ENCODE results near the gene DNMT3L. TPM values are rescaled to one million over a fixed set of nuclear protein-coding genes. Genes with fewer than 3 reads are reported as not detected.

DNMT3L gene
- total RNA-seq, 1 experiment from 2014 or later = not detected

DNA sequence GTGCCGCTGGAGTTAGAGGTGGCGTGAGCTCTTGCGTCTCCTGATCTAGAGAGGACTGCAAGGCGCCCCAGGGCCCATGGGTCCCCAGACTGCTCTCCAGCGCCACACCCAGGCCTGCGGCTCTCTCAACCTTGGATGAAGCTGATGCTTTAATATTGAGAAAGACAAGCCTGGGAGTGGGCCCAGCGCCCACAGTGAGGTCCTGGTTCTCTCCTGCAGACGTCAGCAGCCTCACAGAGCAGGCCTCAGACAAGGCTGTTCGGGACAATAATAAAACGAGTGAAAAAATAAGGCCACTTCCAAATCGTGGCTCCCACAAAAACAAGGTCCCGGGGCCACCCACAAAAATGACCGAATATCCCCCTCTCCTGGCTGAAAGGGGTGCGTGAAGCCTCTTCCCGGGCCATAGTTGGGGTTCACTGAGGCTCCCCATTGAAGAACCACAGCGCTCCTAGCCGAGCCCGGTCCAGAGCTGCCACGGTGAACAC is 6.0 kb upstream of the DNMT3L start:
- no peaks in the 10 kb centered on the region for H3K36me3 Mint-ChIP-seq
- DNase-seq (ENCODE audit: low spot score) (peak; percentile 66), ATAC-seq (peak; percentile 76)
- peaks cover 4% of the 10 kb centered on the region for H3K4me1 Mint-ChIP-seq
- H3K9me3 Mint-ChIP-seq = no peaks in the 10 kb centered on the region
- ChIA-PET CTCF (interaction anchor here (0.6 to 1.4 kb wide), 7 partner anchors 13 to 1088 kb away, joined by 3 to 12 read pairs (median 3); no protein-coding TSS in a partner anchor), POLR2A (interaction anchor here (0.7 kb wide), 1 partner anchor 1640 kb away, joined by 3 read pairs; no protein-coding TSS in a partner anchor)
- H3K27ac Mint-ChIP-seq = no peak overlapping the region
- H3K27me3 Mint-ChIP-seq (ENCODE audit: low read depth) = no peaks in the 10 kb centered on the region
- H3K4me3 Mint-ChIP-seq = no peak overlapping the region
- TF ChIP-seq CREB1 (CRISPR knock-in tag; IDR thresholded peaks at IDR 0.05) (no peak), NR3C1 (CRISPR knock-in tag; conservative IDR thresholded peaks at IDR 0.05; ENCODE audit: low read depth) (no peak), RORB (CRISPR knock-in tag; IDR thresholded peaks at IDR 0.05) (no peak)
- TF ChIP-seq, protein P1, sequence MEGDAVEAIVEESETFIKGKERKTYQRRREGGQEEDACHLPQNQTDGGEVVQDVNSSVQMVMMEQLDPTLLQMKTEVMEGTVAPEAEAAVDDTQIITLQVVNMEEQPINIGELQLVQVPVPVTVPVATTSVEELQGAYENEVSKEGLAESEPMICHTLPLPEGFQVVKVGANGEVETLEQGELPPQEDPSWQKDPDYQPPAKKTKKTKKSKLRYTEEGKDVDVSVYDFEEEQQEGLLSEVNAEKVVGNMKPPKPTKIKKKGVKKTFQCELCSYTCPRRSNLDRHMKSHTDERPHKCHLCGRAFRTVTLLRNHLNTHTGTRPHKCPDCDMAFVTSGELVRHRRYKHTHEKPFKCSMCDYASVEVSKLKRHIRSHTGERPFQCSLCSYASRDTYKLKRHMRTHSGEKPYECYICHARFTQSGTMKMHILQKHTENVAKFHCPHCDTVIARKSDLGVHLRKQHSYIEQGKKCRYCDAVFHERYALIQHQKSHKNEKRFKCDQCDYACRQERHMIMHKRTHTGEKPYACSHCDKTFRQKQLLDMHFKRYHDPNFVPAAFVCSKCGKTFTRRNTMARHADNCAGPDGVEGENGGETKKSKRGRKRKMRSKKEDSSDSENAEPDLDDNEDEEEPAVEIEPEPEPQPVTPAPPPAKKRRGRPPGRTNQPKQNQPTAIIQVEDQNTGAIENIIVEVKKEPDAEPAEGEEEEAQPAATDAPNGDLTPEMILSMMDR (IDR thresholded peaks at IDR 0.05) = 0 out of 2 replicates have a peak, but pooled peaks have one; percentile 13

DNA sequence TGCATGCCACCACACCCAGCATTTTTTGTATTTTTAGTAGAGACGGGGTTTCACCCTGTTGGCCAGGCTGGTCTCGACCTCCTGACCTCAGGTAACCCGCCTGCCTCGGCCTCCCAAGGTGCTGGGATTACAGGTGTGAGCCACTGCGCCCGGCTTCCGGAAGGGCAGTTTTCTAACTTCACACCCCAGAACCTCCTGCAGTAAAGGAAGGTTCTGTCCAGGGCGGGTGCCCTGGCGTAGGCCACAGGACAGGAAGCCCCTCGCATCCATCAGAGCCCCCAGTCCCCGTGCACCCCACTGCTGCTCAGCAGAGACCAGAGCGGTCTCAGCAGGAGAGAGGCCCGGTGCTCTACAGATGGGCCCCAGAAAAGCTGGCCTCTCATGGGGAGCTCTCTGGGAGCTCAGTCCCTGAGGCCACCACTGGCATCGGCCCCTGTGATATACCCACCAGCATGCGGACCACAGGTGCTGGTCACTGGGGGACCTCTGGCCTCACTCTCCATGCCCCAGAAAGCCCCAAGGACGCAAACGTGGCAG is 4.1 kb upstream of the DNMT3L start:
- Mint-ChIP-seq H3K27me3 (ENCODE audit: low read depth) (no peaks in the 10 kb centered on the region), H3K9me3 (no peaks in the 10 kb centered on the region), H3K4me1 (peaks cover 4% of the 10 kb centered on the region), H3K4me3 (no peak overlapping the region), H3K36me3 (no peaks in the 10 kb centered on the region), H3K27ac (no peak overlapping the region)
- ATAC-seq (no peak), DNase-seq (ENCODE audit: low spot score) (no peak)
- CTCF ChIA-PET = interaction anchor here (1.7 kb wide), 1 partner anchor 32 kb away, joined by 5 read pairs; no protein-coding TSS in a partner anchor
- POLR2A ChIA-PET = no interaction called here
- no peak for TF ChIP-seq MXD4 (CRISPR knock-in tag; IDR thresholded peaks at IDR 0.05; ENCODE audit: borderline replicate concordance)
- TF ChIP-seq NR3C1 (CRISPR knock-in tag; conservative IDR thresholded peaks at IDR 0.05; ENCODE audit: low read depth) = no peak
- TF ChIP-seq, protein P2, sequence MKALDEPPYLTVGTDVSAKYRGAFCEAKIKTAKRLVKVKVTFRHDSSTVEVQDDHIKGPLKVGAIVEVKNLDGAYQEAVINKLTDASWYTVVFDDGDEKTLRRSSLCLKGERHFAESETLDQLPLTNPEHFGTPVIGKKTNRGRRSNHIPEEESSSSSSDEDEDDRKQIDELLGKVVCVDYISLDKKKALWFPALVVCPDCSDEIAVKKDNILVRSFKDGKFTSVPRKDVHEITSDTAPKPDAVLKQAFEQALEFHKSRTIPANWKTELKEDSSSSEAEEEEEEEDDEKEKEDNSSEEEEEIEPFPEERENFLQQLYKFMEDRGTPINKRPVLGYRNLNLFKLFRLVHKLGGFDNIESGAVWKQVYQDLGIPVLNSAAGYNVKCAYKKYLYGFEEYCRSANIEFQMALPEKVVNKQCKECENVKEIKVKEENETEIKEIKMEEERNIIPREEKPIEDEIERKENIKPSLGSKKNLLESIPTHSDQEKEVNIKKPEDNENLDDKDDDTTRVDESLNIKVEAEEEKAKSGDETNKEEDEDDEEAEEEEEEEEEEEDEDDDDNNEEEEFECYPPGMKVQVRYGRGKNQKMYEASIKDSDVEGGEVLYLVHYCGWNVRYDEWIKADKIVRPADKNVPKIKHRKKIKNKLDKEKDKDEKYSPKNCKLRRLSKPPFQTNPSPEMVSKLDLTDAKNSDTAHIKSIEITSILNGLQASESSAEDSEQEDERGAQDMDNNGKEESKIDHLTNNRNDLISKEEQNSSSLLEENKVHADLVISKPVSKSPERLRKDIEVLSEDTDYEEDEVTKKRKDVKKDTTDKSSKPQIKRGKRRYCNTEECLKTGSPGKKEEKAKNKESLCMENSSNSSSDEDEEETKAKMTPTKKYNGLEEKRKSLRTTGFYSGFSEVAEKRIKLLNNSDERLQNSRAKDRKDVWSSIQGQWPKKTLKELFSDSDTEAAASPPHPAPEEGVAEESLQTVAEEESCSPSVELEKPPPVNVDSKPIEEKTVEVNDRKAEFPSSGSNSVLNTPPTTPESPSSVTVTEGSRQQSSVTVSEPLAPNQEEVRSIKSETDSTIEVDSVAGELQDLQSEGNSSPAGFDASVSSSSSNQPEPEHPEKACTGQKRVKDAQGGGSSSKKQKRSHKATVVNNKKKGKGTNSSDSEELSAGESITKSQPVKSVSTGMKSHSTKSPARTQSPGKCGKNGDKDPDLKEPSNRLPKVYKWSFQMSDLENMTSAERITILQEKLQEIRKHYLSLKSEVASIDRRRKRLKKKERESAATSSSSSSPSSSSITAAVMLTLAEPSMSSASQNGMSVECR (CRISPR knock-in tag; IDR thresholded peaks at IDR 0.05; ENCODE audit: borderline replicate concordance) = no peak
- TF ChIP-seq, protein P3, sequence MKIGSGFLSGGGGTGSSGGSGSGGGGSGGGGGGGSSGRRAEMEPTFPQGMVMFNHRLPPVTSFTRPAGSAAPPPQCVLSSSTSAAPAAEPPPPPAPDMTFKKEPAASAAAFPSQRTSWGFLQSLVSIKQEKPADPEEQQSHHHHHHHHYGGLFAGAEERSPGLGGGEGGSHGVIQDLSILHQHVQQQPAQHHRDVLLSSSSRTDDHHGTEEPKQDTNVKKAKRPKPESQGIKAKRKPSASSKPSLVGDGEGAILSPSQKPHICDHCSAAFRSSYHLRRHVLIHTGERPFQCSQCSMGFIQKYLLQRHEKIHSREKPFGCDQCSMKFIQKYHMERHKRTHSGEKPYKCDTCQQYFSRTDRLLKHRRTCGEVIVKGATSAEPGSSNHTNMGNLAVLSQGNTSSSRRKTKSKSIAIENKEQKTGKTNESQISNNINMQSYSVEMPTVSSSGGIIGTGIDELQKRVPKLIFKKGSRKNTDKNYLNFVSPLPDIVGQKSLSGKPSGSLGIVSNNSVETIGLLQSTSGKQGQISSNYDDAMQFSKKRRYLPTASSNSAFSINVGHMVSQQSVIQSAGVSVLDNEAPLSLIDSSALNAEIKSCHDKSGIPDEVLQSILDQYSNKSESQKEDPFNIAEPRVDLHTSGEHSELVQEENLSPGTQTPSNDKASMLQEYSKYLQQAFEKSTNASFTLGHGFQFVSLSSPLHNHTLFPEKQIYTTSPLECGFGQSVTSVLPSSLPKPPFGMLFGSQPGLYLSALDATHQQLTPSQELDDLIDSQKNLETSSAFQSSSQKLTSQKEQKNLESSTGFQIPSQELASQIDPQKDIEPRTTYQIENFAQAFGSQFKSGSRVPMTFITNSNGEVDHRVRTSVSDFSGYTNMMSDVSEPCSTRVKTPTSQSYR (CRISPR knock-in tag; IDR thresholded peaks at IDR 0.05) = no peak
- TF ChIP-seq, protein P4, sequence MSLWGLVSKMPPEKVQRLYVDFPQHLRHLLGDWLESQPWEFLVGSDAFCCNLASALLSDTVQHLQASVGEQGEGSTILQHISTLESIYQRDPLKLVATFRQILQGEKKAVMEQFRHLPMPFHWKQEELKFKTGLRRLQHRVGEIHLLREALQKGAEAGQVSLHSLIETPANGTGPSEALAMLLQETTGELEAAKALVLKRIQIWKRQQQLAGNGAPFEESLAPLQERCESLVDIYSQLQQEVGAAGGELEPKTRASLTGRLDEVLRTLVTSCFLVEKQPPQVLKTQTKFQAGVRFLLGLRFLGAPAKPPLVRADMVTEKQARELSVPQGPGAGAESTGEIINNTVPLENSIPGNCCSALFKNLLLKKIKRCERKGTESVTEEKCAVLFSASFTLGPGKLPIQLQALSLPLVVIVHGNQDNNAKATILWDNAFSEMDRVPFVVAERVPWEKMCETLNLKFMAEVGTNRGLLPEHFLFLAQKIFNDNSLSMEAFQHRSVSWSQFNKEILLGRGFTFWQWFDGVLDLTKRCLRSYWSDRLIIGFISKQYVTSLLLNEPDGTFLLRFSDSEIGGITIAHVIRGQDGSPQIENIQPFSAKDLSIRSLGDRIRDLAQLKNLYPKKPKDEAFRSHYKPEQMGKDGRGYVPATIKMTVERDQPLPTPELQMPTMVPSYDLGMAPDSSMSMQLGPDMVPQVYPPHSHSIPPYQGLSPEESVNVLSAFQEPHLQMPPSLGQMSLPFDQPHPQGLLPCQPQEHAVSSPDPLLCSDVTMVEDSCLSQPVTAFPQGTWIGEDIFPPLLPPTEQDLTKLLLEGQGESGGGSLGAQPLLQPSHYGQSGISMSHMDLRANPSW (CRISPR knock-in tag; conservative IDR thresholded peaks at IDR 0.05; ENCODE audit: low read depth) = no peak
- TF ChIP-seq TEAD1 (CRISPR knock-in tag; IDR thresholded peaks at IDR 0.05) = no peak
- TF ChIP-seq ATF1 (CRISPR knock-in tag; IDR thresholded peaks at IDR 0.05) = no peak
- TF ChIP-seq, protein P5, sequence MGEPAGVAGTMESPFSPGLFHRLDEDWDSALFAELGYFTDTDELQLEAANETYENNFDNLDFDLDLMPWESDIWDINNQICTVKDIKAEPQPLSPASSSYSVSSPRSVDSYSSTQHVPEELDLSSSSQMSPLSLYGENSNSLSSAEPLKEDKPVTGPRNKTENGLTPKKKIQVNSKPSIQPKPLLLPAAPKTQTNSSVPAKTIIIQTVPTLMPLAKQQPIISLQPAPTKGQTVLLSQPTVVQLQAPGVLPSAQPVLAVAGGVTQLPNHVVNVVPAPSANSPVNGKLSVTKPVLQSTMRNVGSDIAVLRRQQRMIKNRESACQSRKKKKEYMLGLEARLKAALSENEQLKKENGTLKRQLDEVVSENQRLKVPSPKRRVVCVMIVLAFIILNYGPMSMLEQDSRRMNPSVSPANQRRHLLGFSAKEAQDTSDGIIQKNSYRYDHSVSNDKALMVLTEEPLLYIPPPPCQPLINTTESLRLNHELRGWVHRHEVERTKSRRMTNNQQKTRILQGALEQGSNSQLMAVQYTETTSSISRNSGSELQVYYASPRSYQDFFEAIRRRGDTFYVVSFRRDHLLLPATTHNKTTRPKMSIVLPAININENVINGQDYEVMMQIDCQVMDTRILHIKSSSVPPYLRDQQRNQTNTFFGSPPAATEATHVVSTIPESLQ (CRISPR knock-in tag; IDR thresholded peaks at IDR 0.05) = no peak

Data from WTC11 (cell line).